ENCODE measurements around the gene UBE2K.

GRCh38 chr4:39802005-39802404 is 104.1 kb downstream of the UBE2K start:
- TF ChIP-seq, protein P1, sequence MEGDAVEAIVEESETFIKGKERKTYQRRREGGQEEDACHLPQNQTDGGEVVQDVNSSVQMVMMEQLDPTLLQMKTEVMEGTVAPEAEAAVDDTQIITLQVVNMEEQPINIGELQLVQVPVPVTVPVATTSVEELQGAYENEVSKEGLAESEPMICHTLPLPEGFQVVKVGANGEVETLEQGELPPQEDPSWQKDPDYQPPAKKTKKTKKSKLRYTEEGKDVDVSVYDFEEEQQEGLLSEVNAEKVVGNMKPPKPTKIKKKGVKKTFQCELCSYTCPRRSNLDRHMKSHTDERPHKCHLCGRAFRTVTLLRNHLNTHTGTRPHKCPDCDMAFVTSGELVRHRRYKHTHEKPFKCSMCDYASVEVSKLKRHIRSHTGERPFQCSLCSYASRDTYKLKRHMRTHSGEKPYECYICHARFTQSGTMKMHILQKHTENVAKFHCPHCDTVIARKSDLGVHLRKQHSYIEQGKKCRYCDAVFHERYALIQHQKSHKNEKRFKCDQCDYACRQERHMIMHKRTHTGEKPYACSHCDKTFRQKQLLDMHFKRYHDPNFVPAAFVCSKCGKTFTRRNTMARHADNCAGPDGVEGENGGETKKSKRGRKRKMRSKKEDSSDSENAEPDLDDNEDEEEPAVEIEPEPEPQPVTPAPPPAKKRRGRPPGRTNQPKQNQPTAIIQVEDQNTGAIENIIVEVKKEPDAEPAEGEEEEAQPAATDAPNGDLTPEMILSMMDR (IDR thresholded peaks at IDR 0.05), result no peak
- no peak for TF ChIP-seq EZH2 (IDR thresholded peaks at IDR 0.05; ENCODE audit: borderline replicate concordance, insufficient read depth, low read depth, low read length, poor library complexity, severe bottlenecking)
